GM12891 (cell line): Measurements from ENCODE around the gene SLC46A3.
"Not testable (repeated sequence)": the region's sequence is repeated elsewhere in the genome, so short reads cannot be mapped to it uniquely, and the experiment has no call there.

Source experiments
- DNase-seq: peaks from one replicate; pipeline ENCODE4 v3.0.0; 2011; ENCODE audit warnings: low spot score; ENCODE audit not compliant: insufficient read length
- FAIRE-seq: peaks from 2 replicates; lab custom pipeline; 2011; peaks lifted over from hg19 to GRCh38; lab: Jason Lieb, UNC
- PAX5 ChIP-seq: IDR thresholded peaks from 2 replicates; pipeline ENCODE4 v1.6.1; 2011; ENCODE audit warnings: low read length, moderate library complexity, mild to moderate bottlenecking; ENCODE audit not compliant: insufficient read depth, severe bottlenecking
- POLR2A ChIP-seq: IDR thresholded peaks from 2 replicates; pipeline ENCODE4 v1.6.1; 2011; ENCODE audit warnings: low read depth, low read length, control low read depth
- POLR2AphosphoS5 ChIP-seq: IDR thresholded peaks from 2 replicates; pipeline ENCODE4 v1.6.1; 2011; ENCODE audit warnings: low read depth, low read length, control low read depth
- POU2F2 ChIP-seq: IDR thresholded peaks from 2 replicates; pipeline ENCODE4 v1.6.1; 2011; ENCODE audit warnings: low read depth, mild to moderate bottlenecking, control low read depth, low read length, moderate library complexity
- SPI1 ChIP-seq: IDR thresholded peaks from 2 replicates; pipeline ENCODE4 v1.6.1; 2011; ENCODE audit warnings: low read depth, low read length, control low read depth
- TAF1 ChIP-seq: IDR thresholded peaks from 2 replicates; pipeline ENCODE4 v1.6.1; 2011; ENCODE audit warnings: low read depth, low read length, control low read depth

SLC46A3 gene

GRCh38 chr13:28750187-28751045, 31.6 kb upstream of the SLC46A3 start:
- DNase-seq (no peak), FAIRE-seq (no peak)
- no peak for TF ChIP-seq PAX5
- TF ChIP-seq POU2F2 = no peak
- TF ChIP-seq POLR2AphosphoS5 = no peak
- no peak for TF ChIP-seq TAF1
- TF ChIP-seq POLR2A = no peak
- TF ChIP-seq SPI1 = no peak

DNA sequence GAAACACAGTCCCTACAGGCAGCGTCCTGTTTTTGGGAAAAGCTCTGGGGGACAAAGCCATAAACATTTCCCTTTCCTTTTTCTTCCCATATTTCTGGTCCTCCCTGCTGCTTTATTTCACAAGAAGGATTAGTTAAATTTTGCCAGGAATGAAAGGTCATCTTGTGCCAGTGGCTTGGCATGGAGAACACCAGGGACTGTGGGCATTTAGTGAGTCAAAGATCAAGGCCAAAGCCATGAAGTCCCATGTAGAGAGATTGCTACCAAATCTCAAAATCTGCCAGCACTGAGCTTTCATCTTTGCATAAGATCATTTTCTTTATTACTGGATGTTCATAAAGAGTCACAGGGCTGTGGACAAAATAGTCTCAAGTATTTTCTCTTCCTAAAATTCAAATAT, 29.1 kb upstream of the SLC46A3 start:
- DNase-seq (no peak), FAIRE-seq (no peak)
- no peak for TF ChIP-seq PAX5
- TF ChIP-seq POU2F2 = no peak
- no peak for TF ChIP-seq POLR2A
- TF ChIP-seq TAF1 = no peak
- no peak for TF ChIP-seq SPI1

GRCh38 chr13:28746287-28746612, 27.5 kb upstream of the SLC46A3 start:
- FAIRE-seq (no peak), DNase-seq (no peak)
- TF ChIP-seq PAX5 = no peak

GRCh38 chr13:28744656-28745055, 25.9 kb upstream of the SLC46A3 start:
- FAIRE-seq (peak; percentile 20), DNase-seq (no peak)
- TF ChIP-seq SPI1 (no peak), POU2F2 (no peak), TAF1 (no peak), POLR2A (no peak)

DNA sequence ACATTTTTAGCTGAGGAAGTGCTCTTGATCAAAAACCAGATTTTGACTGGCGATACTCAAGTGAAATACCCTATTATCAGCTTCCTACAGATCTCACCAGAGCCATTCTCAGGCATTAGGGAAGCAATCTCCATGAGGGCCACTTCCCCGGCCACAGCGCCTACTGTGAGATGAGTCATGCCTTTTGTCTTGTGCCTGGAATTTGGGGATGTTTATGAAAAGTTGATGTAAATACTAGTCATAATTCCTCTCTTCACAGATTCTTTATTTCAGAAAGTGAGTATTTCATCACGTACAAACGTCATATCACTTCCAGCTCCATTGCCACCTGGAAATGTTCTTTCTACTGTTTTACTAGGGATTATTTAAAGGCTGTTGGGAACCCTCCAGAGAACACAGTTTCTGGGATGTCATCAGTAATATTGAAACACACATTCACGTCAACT, 25.3 kb upstream of the SLC46A3 start:
- FAIRE-seq = no peak
- TF ChIP-seq TAF1 (no peak), SPI1 (no peak), POLR2A (no peak), PAX5 (no peak), POU2F2 (no peak), POLR2AphosphoS5 (no peak)
- DNase-seq = no peak

- no peak for FAIRE-seq
- DNase-seq = no peak
- TF ChIP-seq PAX5 = no peak
- TF ChIP-seq POLR2A = no peak
- no peak for TF ChIP-seq TAF1
- no peak for TF ChIP-seq POU2F2
- no peak for TF ChIP-seq POLR2AphosphoS5
- no peak for TF ChIP-seq SPI1
Measured at GRCh38 chr13:28743499-28744083, 24.8 kb upstream of the SLC46A3 start.

- DNase-seq = no peak
- FAIRE-seq = no peak
- TF ChIP-seq POLR2A (no peak), PAX5 (no peak), SPI1 (no peak), POU2F2 (no peak), TAF1 (no peak), POLR2AphosphoS5 (no peak)
Measured at GRCh38 chr13:28743020-28743419, 24.2 kb upstream of the SLC46A3 start.

GRCh38 chr13:28742445-28742844, 23.7 kb upstream of the SLC46A3 start:
- FAIRE-seq, DNase-seq: not testable (repeated sequence)

GRCh38 chr13:28741084-28741491, 22.3 kb upstream of the SLC46A3 start:
- DNase-seq (no peak), FAIRE-seq (no peak)
- TF ChIP-seq POLR2AphosphoS5 (no peak), SPI1 (peak; percentile 63)

DNA sequence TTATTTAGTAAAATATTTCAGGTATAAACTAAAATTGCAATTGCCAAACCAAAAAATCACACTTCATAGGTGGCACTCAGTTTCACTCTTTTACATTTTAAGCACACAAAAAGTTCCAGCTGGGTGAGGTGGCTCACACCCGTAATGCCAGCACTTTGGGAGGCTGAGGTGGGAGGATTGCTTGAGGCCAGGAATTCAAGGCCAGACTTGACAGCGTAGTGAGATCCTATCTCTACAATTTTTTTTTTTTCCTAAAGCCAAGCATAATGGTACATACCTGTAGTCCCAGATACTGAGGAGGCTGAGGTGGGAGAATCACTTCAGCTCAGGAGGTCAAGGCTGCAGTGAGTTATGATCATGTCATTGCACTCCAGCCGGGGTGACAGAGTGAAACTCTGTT, 20.6 kb upstream of the SLC46A3 start:
- no peak for TF ChIP-seq PAX5
- TF ChIP-seq TAF1 = no peak
- no peak for DNase-seq
- FAIRE-seq = no peak
